AG09309 (cell line): ENCODE results near the gene RXRA.

ENCODE experiments used
- DNase-seq: peaks from one replicate; pipeline ENCODE4 v3.0.0-alpha.2; 2010; ENCODE audit warnings: low read depth
- H3K4me3 ChIP-seq: 2 replicates; pipeline ENCODE4 v1.5.1; 2011; ENCODE audit warnings: mild to moderate bottlenecking, low read depth, low read length, moderate library complexity; ENCODE audit not compliant: control insufficient read depth
- TF ChIP-seq, protein P1 (sequence below): IDR thresholded peaks from 2 replicates; pipeline ENCODE4 v1.5.1; 2011; ENCODE audit warnings: mild to moderate bottlenecking, low read depth, low read length, inconsistent platforms; ENCODE audit not compliant: insufficient read depth, control insufficient read depth; ENCODE audit errors: missing control alignments

RXRA gene

DNA sequence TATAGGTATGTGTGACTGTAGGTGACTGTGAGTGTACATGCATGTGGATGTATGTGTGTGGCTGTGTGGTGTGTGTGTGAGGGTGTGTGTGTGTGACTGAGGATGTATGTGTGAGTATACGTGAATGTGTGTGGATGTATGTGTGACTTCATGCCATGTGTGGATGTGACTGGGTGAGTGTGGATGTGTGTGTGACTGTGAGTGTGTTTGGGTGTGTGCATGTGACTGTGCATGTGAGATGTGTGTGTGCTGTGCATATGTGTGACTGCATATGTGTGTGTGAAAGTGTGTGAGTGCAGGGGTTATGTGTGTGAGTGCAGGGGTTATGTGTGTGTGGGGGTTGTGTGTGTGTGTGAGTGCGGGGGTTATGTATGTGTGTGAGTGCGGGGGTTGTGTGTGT lies 42.3 kb downstream of the RXRA start:
- no peak for DNase-seq
- TF ChIP-seq, protein P1, sequence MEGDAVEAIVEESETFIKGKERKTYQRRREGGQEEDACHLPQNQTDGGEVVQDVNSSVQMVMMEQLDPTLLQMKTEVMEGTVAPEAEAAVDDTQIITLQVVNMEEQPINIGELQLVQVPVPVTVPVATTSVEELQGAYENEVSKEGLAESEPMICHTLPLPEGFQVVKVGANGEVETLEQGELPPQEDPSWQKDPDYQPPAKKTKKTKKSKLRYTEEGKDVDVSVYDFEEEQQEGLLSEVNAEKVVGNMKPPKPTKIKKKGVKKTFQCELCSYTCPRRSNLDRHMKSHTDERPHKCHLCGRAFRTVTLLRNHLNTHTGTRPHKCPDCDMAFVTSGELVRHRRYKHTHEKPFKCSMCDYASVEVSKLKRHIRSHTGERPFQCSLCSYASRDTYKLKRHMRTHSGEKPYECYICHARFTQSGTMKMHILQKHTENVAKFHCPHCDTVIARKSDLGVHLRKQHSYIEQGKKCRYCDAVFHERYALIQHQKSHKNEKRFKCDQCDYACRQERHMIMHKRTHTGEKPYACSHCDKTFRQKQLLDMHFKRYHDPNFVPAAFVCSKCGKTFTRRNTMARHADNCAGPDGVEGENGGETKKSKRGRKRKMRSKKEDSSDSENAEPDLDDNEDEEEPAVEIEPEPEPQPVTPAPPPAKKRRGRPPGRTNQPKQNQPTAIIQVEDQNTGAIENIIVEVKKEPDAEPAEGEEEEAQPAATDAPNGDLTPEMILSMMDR = no peak
- H3K4me3 ChIP-seq = no peak overlapping the region

- DNase-seq = no peak
- H3K4me3 ChIP-seq = no peak overlapping the region
- TF ChIP-seq, protein P1 = no peak
Measured at GRCh38 chr9:134369416-134370212, 43.4 kb downstream of the RXRA start.

GRCh38 chr9:134370213-134370492 lies 43.9 kb downstream of the RXRA start:
- H3K4me3 ChIP-seq = no peak overlapping the region
- TF ChIP-seq, protein P1 = no peak
- no peak for DNase-seq

GRCh38 chr9:134370638-134371037 lies 44.4 kb downstream of the RXRA start:
- no peak overlapping the region for H3K4me3 ChIP-seq
- DNase-seq = no peak
- TF ChIP-seq, protein P1 = no peak

GRCh38 chr9:134371731-134372130 lies 45.5 kb downstream of the RXRA start:
- H3K4me3 ChIP-seq = no peak overlapping the region
- no peak for DNase-seq
- TF ChIP-seq, protein P1 = no peak

- TF ChIP-seq, protein P1 = no peak
- no peak overlapping the region for H3K4me3 ChIP-seq
- DNase-seq = no peak
Measured at GRCh38 chr9:134372581-134373267, 46.5 kb downstream of the RXRA start.
